ENCODE results near the gene CDH10.

CDH10 gene

GRCh38 chr5:24644761-24645160, at the start of gene CDH10:
CDH10 (minus strand) TSS chr5:24644978; CDS start chr5:24593490, 51,488 bp downstream.
- DNase-seq, result no peak

GRCh38 chr5:24693609-24694008, 48.8 kb upstream of the CDH10 start:
- DNase-seq, result no peak

- DNase-seq, result no peak
These were observed 46.3 kb upstream of the CDH10 start for GRCh38 chr5:24691074-24691473.

GRCh38 chr5:24681106-24681505, 36.3 kb upstream of the CDH10 start:
- no peak for DNase-seq

GRCh38 chr5:24668050-24668449, 23.3 kb upstream of the CDH10 start:
- no peak for DNase-seq

GRCh38 chr5:24649531-24649930, 4.8 kb upstream of the CDH10 start:
- DNase-seq, result no peak

- no peak for DNase-seq
These were observed 2.1 kb upstream of the CDH10 start for GRCh38 chr5:24646915-24647314.

GRCh38 chr5:24645483-24645882, 705 bp upstream of the CDH10 start:
- DNase-seq, result no peak

GRCh38 chr5:24643880-24644279, 898 bp downstream of the CDH10 start:
- no peak for DNase-seq

- DNase-seq, result no peak
These were observed 1.6 kb downstream of the CDH10 start for GRCh38 chr5:24643156-24643555.

- no peak for DNase-seq
These were observed 2.8 kb downstream of the CDH10 start for GRCh38 chr5:24642022-24642421.

GRCh38 chr5:24635209-24635608, 9.6 kb downstream of the CDH10 start:
- DNase-seq, result no peak

GRCh38 chr5:24633715-24634325, 11.0 kb downstream of the CDH10 start:
- DNase-seq, result no peak

GRCh38 chr5:24632353-24632752, 12.4 kb downstream of the CDH10 start:
- DNase-seq, result no peak

- no peak for DNase-seq
These were observed 13.9 kb downstream of the CDH10 start for GRCh38 chr5:24630918-24631317.

GRCh38 chr5:24629798-24630197, 15.0 kb downstream of the CDH10 start:
- no peak for DNase-seq

- no peak for DNase-seq
These were observed 19.9 kb downstream of the CDH10 start for GRCh38 chr5:24624872-24625271.

GRCh38 chr5:24623624-24624023, 21.2 kb downstream of the CDH10 start:
- no peak for DNase-seq

- no peak for DNase-seq
These were observed 21.7 kb downstream of the CDH10 start for GRCh38 chr5:24623031-24623430.

GRCh38 chr5:24621792-24622191, 23.0 kb downstream of the CDH10 start:
- no peak for DNase-seq

GRCh38 chr5:24616566-24616965, 28.2 kb downstream of the CDH10 start:
- DNase-seq, result no peak

GRCh38 chr5:24615159-24615558, 29.6 kb downstream of the CDH10 start:
- no peak for DNase-seq

GRCh38 chr5:24609706-24610105, 35.1 kb downstream of the CDH10 start:
- DNase-seq, result no peak

- no peak for DNase-seq
These were observed 37.8 kb downstream of the CDH10 start for GRCh38 chr5:24606971-24607370.

- DNase-seq, result no peak
These were observed 42.6 kb downstream of the CDH10 start for GRCh38 chr5:24602188-24602587.

GRCh38 chr5:24598956-24599355, 45.8 kb downstream of the CDH10 start:
- no peak for DNase-seq
